HG02981 (cell line): ENCODE data around the gene DCLK2.

Experiments used
- ATAC-seq: cut with Tn5 transposase; IDR thresholded peaks from one replicate; pipeline ENCODE4 v1.9.1; 2021; ENCODE audit warnings: mild to moderate bottlenecking, moderate library complexity; ENCODE audit not compliant: unreplicated experiment

Gene DCLK2

GRCh38 chr4:150256841-150257730 lies 178.8 kb downstream of the DCLK2 start:
- no peak for ATAC-seq

GRCh38 chr4:150258569-150258968 lies 180.3 kb downstream of the DCLK2 start:
- no peak for ATAC-seq

- ATAC-seq, result no peak
Measured at GRCh38 chr4:150259861-150260567, 181.8 kb downstream of the DCLK2 start.

- ATAC-seq, result no peak
Measured at GRCh38 chr4:150261571-150261970, 183.3 kb downstream of the DCLK2 start.

GRCh38 chr4:150262611-150263010 lies 184.4 kb downstream of the DCLK2 start:
- ATAC-seq, result no peak

- ATAC-seq, result no peak
Measured at GRCh38 chr4:150264595-150265161, 186.4 kb downstream of the DCLK2 start.

GRCh38 chr4:150265806-150266205 lies 187.6 kb downstream of the DCLK2 start:
- no peak for ATAC-seq

GRCh38 chr4:150268444-150268843 lies 190.2 kb downstream of the DCLK2 start:
- ATAC-seq, result no peak

- ATAC-seq, result no peak
Measured at GRCh38 chr4:150278206-150278605, 200.0 kb downstream of the DCLK2 start.

GRCh38 chr4:150280081-150280895 lies 202.0 kb downstream of the DCLK2 start:
- ATAC-seq, result no peak

GRCh38 chr4:150280975-150281374 lies 202.7 kb downstream of the DCLK2 start:
- ATAC-seq, result no peak

- ATAC-seq, result no peak
Measured at GRCh38 chr4:150283689-150284088, 205.4 kb downstream of the DCLK2 start.

- ATAC-seq, result no peak
Measured at GRCh38 chr4:150286656-150287055, 208.4 kb downstream of the DCLK2 start.

- ATAC-seq, result no peak
Measured at GRCh38 chr4:150289198-150289597, 211.0 kb downstream of the DCLK2 start.

GRCh38 chr4:150289881-150290280 lies 211.6 kb downstream of the DCLK2 start:
- ATAC-seq, result no peak

GRCh38 chr4:150297861-150298474 lies 219.7 kb downstream of the DCLK2 start:
- no peak for ATAC-seq

- ATAC-seq, result no peak
Measured at GRCh38 chr4:150299816-150300215, 221.6 kb downstream of the DCLK2 start.

GRCh38 chr4:150302553-150302952 lies 224.3 kb downstream of the DCLK2 start:
- ATAC-seq, result no peak

GRCh38 chr4:150305995-150306394 lies 227.8 kb downstream of the DCLK2 start:
- ATAC-seq, result no peak

- no peak for ATAC-seq
Measured at GRCh38 chr4:150306719-150307118, 228.5 kb downstream of the DCLK2 start.
